ENCODE data around the gene DDX49. TPM values are rescaled to one million over a fixed set of nuclear protein-coding genes. Genes with fewer than 3 reads are reported as not detected.

DDX49 gene
- total and polyA plus RNA-seq, 4 donors, result 13.2 to 36.1 (median 29.2) TPM

- H3K4me3 ChIP-seq (ENCODE audit: low read depth in 1 of 3, low read length in 3 of 3), result no peak overlapping the region
- WGBS, result 36% methylated on average over 11 of the region's 11 CpGs
- no peak overlapping the region for H3K9ac ChIP-seq (ENCODE audit: low read depth in 1 of 2, low read length in 2 of 2)
- H3K36me3 ChIP-seq (ENCODE audit: control insufficient read depth in 4 of 4, insufficient read depth in 3 of 4, low read depth in 1 of 4, low read length in 3 of 4), result no peaks in the 10 kb centered on the region
- H3K27ac ChIP-seq (ENCODE audit: low read depth in 1 of 2, low read length in 2 of 2), result peak overlapping the region; percentile 48 to 70
- peak; percentile 41 for DNase-seq (ENCODE audit: low spot score)
- H3K4me1 ChIP-seq (ENCODE audit: control insufficient read depth in 4 of 4, insufficient read depth in 4 of 4, low read length in 3 of 4), result no peaks in the 10 kb centered on the region
- TF ChIP-seq SP1 (IDR thresholded peaks at IDR 0.05) (peak; percentile 14), GABPA (IDR thresholded peaks at IDR 0.05 in 1 of 2, conservative IDR thresholded peaks at IDR 0.05 in 1 of 2) (peak; percentile 33 to 42), TAF1 (conservative IDR thresholded peaks at IDR 0.05) (no peak), NR2F2 (IDR thresholded peaks at IDR 0.05) (peak; percentile 49), MAX (IDR thresholded peaks at IDR 0.05) (peak; percentile 32), ZBTB33 (IDR thresholded peaks at IDR 0.05) (no peak), RXRA (IDR thresholded peaks at IDR 0.05) (peak in 1 of 2 donors; percentile 11), RAD21 (IDR thresholded peaks at IDR 0.05) (no peak)
- no peaks in the 10 kb centered on the region for H3K27me3 ChIP-seq (ENCODE audit: control insufficient read depth in 4 of 4, insufficient read depth in 4 of 4, low read length in 3 of 4)
- H3K9me3 ChIP-seq (ENCODE audit: control insufficient read depth in 4 of 4, low read length in 3 of 4), result no peaks in the 10 kb centered on the region
Measured at GRCh38 chr19:18967358-18968146, 48.0 kb downstream of the DDX49 start.

- WGBS, result 87% methylated on average over 13 of the region's 13 CpGs
- Histone ChIP-seq H3K4me3 (ENCODE audit: low read depth in 1 of 3, low read length in 3 of 3) (no peak overlapping the region), H3K27ac (ENCODE audit: low read depth in 1 of 2, low read length in 2 of 2) (peak overlapping the region in 1 of 2 donors; percentile 7), H3K9me3 (ENCODE audit: control insufficient read depth in 4 of 4, low read length in 3 of 4) (no peaks in the 10 kb centered on the region), H3K36me3 (ENCODE audit: control insufficient read depth in 4 of 4, insufficient read depth in 3 of 4, low read depth in 1 of 4, low read length in 3 of 4) (no peaks in the 10 kb centered on the region), H3K27me3 (ENCODE audit: control insufficient read depth in 4 of 4, insufficient read depth in 4 of 4, low read length in 3 of 4) (no peaks in the 10 kb centered on the region), H3K9ac (ENCODE audit: low read depth in 1 of 2, low read length in 2 of 2) (no peak overlapping the region), H3K4me1 (ENCODE audit: control insufficient read depth in 4 of 4, insufficient read depth in 4 of 4, low read length in 3 of 4) (peaks cover 0 to 3% (median 0%) of the 10 kb centered on the region in 4 donors)
- TF ChIP-seq FOXA1 (IDR thresholded peaks at IDR 0.05) (no peak), JUND (IDR thresholded peaks at IDR 0.05) (no peak), RAD21 (IDR thresholded peaks at IDR 0.05) (no peak), EGR1 (IDR thresholded peaks at IDR 0.05; ENCODE audit: low read depth in 2 of 2) (no peak), ATF3 (IDR thresholded peaks at IDR 0.05) (no peak), HNF4G (IDR thresholded peaks at IDR 0.05) (no peak), SP1 (IDR thresholded peaks at IDR 0.05) (no peak), REST (IDR thresholded peaks at IDR 0.05) (no peak), ZBTB33 (IDR thresholded peaks at IDR 0.05) (no peak), MAX (IDR thresholded peaks at IDR 0.05) (no peak), TAF1 (conservative IDR thresholded peaks at IDR 0.05) (no peak), GABPA (IDR thresholded peaks at IDR 0.05 in 1 of 2, conservative IDR thresholded peaks at IDR 0.05 in 1 of 2) (no peak), FOXA2 (IDR thresholded peaks at IDR 0.05) (no peak), HNF4A (conservative IDR thresholded peaks at IDR 0.05) (no peak)
- DNase-seq (ENCODE audit: low spot score), result no peak
Measured at GRCh38 chr19:18969931-18970659, 50.6 kb downstream of the DDX49 start.
